Measurements from ENCODE around the gene BRIP1. TPM values are rescaled to one million over a fixed set of nuclear protein-coding genes. Genes with fewer than 3 reads are reported as not detected.

BRIP1 gene
- total and polyA plus RNA-seq, 8 donors = 0.31 to 10.8 (median 0.89) TPM; not detected in 1

GRCh38 chr17:61689610-61690180 is 173.6 kb downstream of the BRIP1 start:
- no peaks in the 10 kb centered on the region for H3K4me1 ChIP-seq
- TF ChIP-seq POLR2AphosphoS5 (IDR thresholded peaks at IDR 0.05) (no peak), EP300 (IDR thresholded peaks at IDR 0.05) (no peak), CTCF (IDR thresholded peaks at IDR 0.05) (no peak), POLR2A (IDR thresholded peaks at IDR 0.05) (no peak)
- H3K4me3 ChIP-seq = no peak overlapping the region
- intact Hi-C loops (cut with DNase I; ENCODE audit: low total_unique reads) = no loop called here
- no peak overlapping the region for H3K27ac ChIP-seq
- no peaks in the 10 kb centered on the region for H3K27me3 ChIP-seq
- H3K9me3 ChIP-seq = no peaks in the 10 kb centered on the region
- WGBS, 5 donors = 94 to 97% (median 95%) methylated on average over 3 of the region's 3 CpGs
- no peaks in the 10 kb centered on the region for H3K36me3 ChIP-seq
- no peak for DNase-seq

DNA sequence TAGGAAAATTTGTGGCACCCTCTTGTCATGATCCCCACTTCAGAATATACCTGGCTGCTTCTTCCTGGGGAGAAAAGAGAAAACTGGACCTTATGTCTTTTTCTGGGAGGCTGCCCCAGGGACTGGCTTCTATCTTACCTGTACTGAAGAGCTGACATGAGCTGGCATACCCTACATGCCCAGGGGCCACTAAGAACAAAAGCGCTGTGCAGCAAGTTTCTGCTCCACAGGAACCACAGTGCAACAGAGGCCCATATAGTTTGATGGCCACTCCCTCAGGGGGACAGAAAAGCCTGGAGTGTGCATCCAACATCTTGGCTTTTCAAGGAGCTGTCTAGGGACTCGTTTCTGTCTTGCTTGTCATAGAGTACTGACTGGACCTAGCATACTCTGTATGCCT is 175.6 kb downstream of the BRIP1 start:
- intact Hi-C loops (cut with DNase I; ENCODE audit: low total_unique reads) = no loop called here
- Histone ChIP-seq H3K27me3 (no peaks in the 10 kb centered on the region), H3K9me3 (no peaks in the 10 kb centered on the region), H3K4me1 (no peaks in the 10 kb centered on the region), H3K4me3 (no peak overlapping the region), H3K27ac (no peak overlapping the region), H3K36me3 (no peaks in the 10 kb centered on the region)
- TF ChIP-seq CTCF (IDR thresholded peaks at IDR 0.05) (no peak), POLR2AphosphoS5 (IDR thresholded peaks at IDR 0.05) (no peak), POLR2A (IDR thresholded peaks at IDR 0.05) (no peak), EP300 (IDR thresholded peaks at IDR 0.05) (no peak)
- DNase-seq = no peak
- 88 to 96% (median 95%) methylated on average over 2 of the region's 2 CpGs for WGBS, 5 donors

DNA sequence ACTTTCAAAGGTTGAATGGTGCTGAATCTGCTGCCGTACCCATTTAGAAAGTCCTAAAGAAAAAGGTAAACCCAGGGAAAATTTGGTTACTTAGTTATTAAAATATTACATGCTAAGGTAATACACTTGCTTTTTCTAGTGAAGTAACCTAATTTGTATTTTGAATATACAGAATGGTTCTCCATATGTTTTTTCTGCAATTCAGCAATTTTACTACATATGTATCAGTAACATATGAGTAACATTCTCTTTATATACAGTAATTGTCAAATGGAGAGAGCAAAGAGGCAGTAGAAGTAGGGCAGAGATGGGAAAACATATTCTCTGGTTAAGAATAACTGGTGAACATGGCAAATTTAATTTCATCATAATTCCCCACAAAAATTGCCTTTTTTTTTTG is 177.2 kb downstream of the BRIP1 start:
- H3K27ac ChIP-seq = no peak overlapping the region
- no peak for TF ChIP-seq CTCF (IDR thresholded peaks at IDR 0.05)
- no peak for TF ChIP-seq POLR2A (IDR thresholded peaks at IDR 0.05)
- TF ChIP-seq POLR2AphosphoS5 (IDR thresholded peaks at IDR 0.05) = no peak
- no peak for TF ChIP-seq EP300 (IDR thresholded peaks at IDR 0.05)

GRCh38 chr17:61684818-61685217 is 178.5 kb downstream of the BRIP1 start:
- no peak for DNase-seq
- Histone ChIP-seq H3K27me3 (no peaks in the 10 kb centered on the region), H3K27ac (no peak overlapping the region), H3K36me3 (no peaks in the 10 kb centered on the region), H3K9me3 (no peaks in the 10 kb centered on the region), H3K4me1 (no peaks in the 10 kb centered on the region), H3K4me3 (no peak overlapping the region)
- no peak for TF ChIP-seq EP300 (IDR thresholded peaks at IDR 0.05)
- TF ChIP-seq CTCF (IDR thresholded peaks at IDR 0.05) = no peak
- no peak for TF ChIP-seq POLR2A (IDR thresholded peaks at IDR 0.05)
- TF ChIP-seq POLR2AphosphoS5 (IDR thresholded peaks at IDR 0.05) = no peak
- 96 to 98% (median 98%) methylated on average over 5 of the region's 5 CpGs for WGBS, 5 donors
- intact Hi-C loops (cut with DNase I; ENCODE audit: low total_unique reads) = no loop called here

More for the DNA sequence above, 177.2 kb downstream of the BRIP1 start:
- intact Hi-C loops (cut with DNase I; ENCODE audit: low total_unique reads) = no loop called here
- H3K4me1 ChIP-seq = no peaks in the 10 kb centered on the region
- WGBS, 5 donors = 96 to 100% (median 97%) methylated on average over 1 of the region's 1 CpG
- no peaks in the 10 kb centered on the region for H3K9me3 ChIP-seq
- H3K4me3 ChIP-seq = no peak overlapping the region
- no peaks in the 10 kb centered on the region for H3K27me3 ChIP-seq
- DNase-seq = no peak
- H3K36me3 ChIP-seq = no peaks in the 10 kb centered on the region

Data from stomach (tissue), 9 donors.